Measurements from ENCODE around the gene TMEM52B.
"Not testable (repeated sequence)": the region's sequence is repeated elsewhere in the genome, so short reads cannot be mapped to it uniquely, and the experiment has no call there.

The TMEM52B gene

GRCh38 chr12:10171973-10172728, 6.7 kb upstream of the TMEM52B start, which contains the start of gene OLR1:
Gene OLR1, minus strand, starts transcription at chr12:10172132. Its CDS starts 55 bp downstream, at chr12:10172077.
- DNase-seq, result peak; percentile 73 to 92 (median 89)

GRCh38 chr12:10174986-10175614, 3.7 kb upstream of the TMEM52B start:
- no peak for DNase-seq

GRCh38 chr12:10175846-10176636, 2.8 kb upstream of the TMEM52B start:
- DNase-seq, result no peak

- peak; percentile 30 to 73 (median 64) for DNase-seq
Measured at GRCh38 chr12:10179776-10180181, 947 bp downstream of the TMEM52B start.

- DNase-seq, result peak; percentile 86 to 97 (median 95)
Measured at GRCh38 chr12:10182354-10183049, 3.7 kb downstream of the TMEM52B start.

GRCh38 chr12:10184261-10184843, 5.5 kb downstream of the TMEM52B start:
- DNase-seq, result peak; percentile 80 to 89 (median 86)

GRCh38 chr12:10186299-10186698, 7.5 kb downstream of the TMEM52B start:
- DNase-seq, result peak; percentile 80 to 84 (median 80)

GRCh38 chr12:10186958-10187357, 8.1 kb downstream of the TMEM52B start:
- DNase-seq, result peak in 2 of 3 donors; percentile 34 to 35

- DNase-seq, result no peak
Measured at GRCh38 chr12:10189653-10190052, 10.8 kb downstream of the TMEM52B start.

GRCh38 chr12:10190558-10191388, 11.9 kb downstream of the TMEM52B start:
- peak; percentile 77 to 81 (median 78) for DNase-seq

GRCh38 chr12:10191865-10192264, 13.0 kb downstream of the TMEM52B start:
- no peak for DNase-seq

GRCh38 chr12:10194160-10194670, 15.4 kb downstream of the TMEM52B start:
- no peak for DNase-seq

- no peak for DNase-seq
Measured at GRCh38 chr12:10196210-10196609, 17.4 kb downstream of the TMEM52B start.

- no peak for DNase-seq
Measured at GRCh38 chr12:10197879-10198278, 19.0 kb downstream of the TMEM52B start.

GRCh38 chr12:10204495-10204894, 25.7 kb downstream of the TMEM52B start:
- DNase-seq, result not testable (repeated sequence)

- DNase-seq, result no peak
Measured at GRCh38 chr12:10205220-10205807, 26.5 kb downstream of the TMEM52B start.

GRCh38 chr12:10207136-10207535, 28.3 kb downstream of the TMEM52B start:
- DNase-seq, result no peak

GRCh38 chr12:10210225-10210624, 31.4 kb downstream of the TMEM52B start:
- no peak for DNase-seq

- DNase-seq, result no peak
Measured at GRCh38 chr12:10211101-10211939, 32.5 kb downstream of the TMEM52B start.

Data from suppressor macrophage treated with lipopolysaccharide for 1 hour (primary cell).